Transverse colon (tissue), 4 donors: ENCODE measurements around the gene ZNF597.

Experiments used
- CTCF ChIP-seq, 5 experiments: fragments of 200-600 bp in 3 of 5; fragments of 450-650 bp in 2 of 5; sonication (generic) in 3 of 5; IDR thresholded peaks; 1 replicate in 2 of 5; 2 replicates in 3 of 5; pipeline ENCODE4 v1.5.1; 2016 to 2017; ENCODE audit warnings: antibody characterized with exemption in 5 of 5, inconsistent platforms in 3 of 5, mild to moderate bottlenecking in 2 of 5, moderate library complexity in 1 of 5
- EP300 ChIP-seq: sonication (generic); formaldehyde crosslinking; IDR thresholded peaks from one replicate; pipeline ENCODE4 v1.6.1; 2017; ENCODE audit warnings: antibody characterized with exemption, low read depth
- POLR2A ChIP-seq: fragments of 450-650 bp; IDR thresholded peaks from one replicate; pipeline ENCODE4 v1.6.1; 2016; ENCODE audit warnings: antibody characterized with exemption, mild to moderate bottlenecking, moderate library complexity
- POLR2AphosphoS5 ChIP-seq, 3 donors: sonication (generic); formaldehyde crosslinking; IDR thresholded peaks; one replicate each; pipeline ENCODE4 v1.6.1; 2016; ENCODE audit warnings: antibody characterized with exemption in 3 of 3

GRCh38 chr16:3465911-3466584 is 22.7 kb upstream of the ZNF597 start:
- no peak for TF ChIP-seq POLR2A
- TF ChIP-seq CTCF (IDR thresholded peaks at IDR 0.05) = no peak
- TF ChIP-seq POLR2AphosphoS5 (IDR thresholded peaks at IDR 0.05) = no peak
- no peak for TF ChIP-seq EP300
